Activated T-helper 9 cell treated with anti-CD3 and anti-CD28 coated beads, Interleukin-2, amount 50 U/mL, for 16 hours (primary cell): ENCODE measurements around the gene RWDD4.
"Not testable (repeated sequence)": the region's sequence is repeated elsewhere in the genome, so short reads cannot be mapped to it uniquely, and the experiment has no call there.

Source experiments
- DNase-seq: peaks from one replicate; pipeline ENCODE4 v3.0.0-alpha.2; 2020; ENCODE audit warnings: low read depth

The RWDD4 gene

GRCh38 chr4:183635741-183636140 is 23.2 kb downstream of the RWDD4 start:
- DNase-seq = no peak

DNA sequence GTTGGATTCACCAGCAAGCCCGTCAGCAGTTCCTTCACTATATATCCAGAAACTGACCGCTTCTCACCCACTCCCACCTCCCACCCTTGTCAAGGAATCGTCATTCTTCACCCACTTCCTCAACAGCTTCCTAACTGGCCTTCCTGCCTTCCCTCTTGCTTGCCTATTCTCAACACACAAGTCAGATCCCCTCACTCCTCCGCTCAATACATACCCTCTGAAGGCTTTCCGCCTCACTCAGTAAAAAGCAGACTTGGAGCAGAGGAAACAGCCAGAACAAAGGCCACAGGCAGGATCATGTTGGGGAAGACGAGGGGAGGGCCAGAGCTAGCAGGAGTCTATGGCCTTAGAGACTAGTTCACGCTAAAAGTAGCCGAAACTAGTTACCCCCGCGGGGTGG is 23.7 kb downstream of the RWDD4 start:
- DNase-seq = no peak

- DNase-seq = no peak
Measured at GRCh38 chr4:183633476-183634400, 25.2 kb downstream of the RWDD4 start.

GRCh38 chr4:183632689-183633088 is 26.3 kb downstream of the RWDD4 start:
- no peak for DNase-seq

GRCh38 chr4:183631577-183632198 is 27.3 kb downstream of the RWDD4 start:
- DNase-seq = no peak

GRCh38 chr4:183627979-183628588 is 30.9 kb downstream of the RWDD4 start:
- no peak for DNase-seq

DNA sequence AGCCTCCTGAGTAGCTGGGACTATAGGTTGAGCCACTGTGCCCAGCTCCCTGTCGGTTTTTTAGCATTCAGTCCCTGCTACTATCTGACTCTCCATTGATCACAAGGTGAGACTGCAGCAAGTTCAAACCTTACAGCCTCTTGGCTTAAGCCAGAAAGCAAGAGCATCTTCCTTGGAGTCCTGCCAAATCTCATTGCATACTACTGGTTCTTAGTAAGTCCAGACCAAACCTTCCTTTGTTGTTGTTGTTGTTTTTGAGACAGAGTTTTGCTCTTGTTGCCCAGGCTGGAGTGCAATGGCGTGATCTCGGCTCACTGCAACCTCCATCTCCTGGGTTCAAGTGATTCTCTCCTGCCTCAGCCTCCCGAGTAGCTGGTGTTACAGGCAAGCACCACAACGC is 31.7 kb downstream of the RWDD4 start:
- not testable (repeated sequence) for DNase-seq

GRCh38 chr4:183626168-183626567 is 32.8 kb downstream of the RWDD4 start:
- no peak for DNase-seq

DNA sequence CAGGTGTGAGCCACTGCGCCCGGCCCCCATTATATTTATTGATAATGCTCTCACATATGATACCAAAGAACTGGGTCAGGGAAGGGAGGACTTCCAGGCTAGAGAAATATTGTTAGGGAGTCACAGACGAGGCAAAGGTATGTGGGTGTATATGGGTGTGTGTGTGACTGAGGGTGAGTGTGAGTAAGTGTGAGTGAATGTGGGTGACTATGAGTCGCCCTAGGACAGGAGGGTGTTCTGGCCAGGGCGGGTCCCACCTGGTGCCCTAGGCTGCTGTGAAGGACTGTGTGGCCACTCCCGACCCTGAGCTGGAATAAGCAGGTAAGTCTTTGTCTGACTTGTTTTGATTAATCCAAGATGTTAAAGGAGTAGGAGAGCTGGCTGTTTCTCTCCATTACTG is 34.4 kb downstream of the RWDD4 start:
- no peak for DNase-seq

GRCh38 chr4:183621875-183622274 is 37.1 kb downstream of the RWDD4 start:
- DNase-seq = no peak

- DNase-seq = no peak
Measured at GRCh38 chr4:183620421-183620820, 38.6 kb downstream of the RWDD4 start.

- no peak for DNase-seq
Measured at GRCh38 chr4:183618681-183619080, 40.3 kb downstream of the RWDD4 start.

DNA sequence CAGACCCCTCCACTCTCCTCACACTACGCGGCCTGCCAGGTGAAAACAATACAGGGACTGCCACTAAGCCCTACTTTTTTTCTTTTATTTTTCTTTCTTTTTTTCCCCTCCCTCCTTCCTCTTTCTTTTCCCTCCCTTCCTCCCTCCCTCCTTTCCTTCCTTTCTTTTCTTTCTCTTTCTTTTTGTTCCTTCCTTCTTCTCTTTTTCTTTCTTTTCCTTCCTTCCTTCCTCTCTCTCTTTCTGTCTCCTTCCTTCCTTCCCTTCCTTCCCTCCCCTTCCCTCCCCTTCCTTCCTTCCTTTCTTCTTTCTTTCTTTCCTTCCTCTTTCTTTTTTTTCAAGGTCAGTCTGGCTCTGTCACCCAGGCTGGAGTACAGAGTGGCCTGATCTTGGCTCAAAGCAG is 41.9 kb downstream of the RWDD4 start:
- DNase-seq = no peak

GRCh38 chr4:183612329-183613250 is 46.4 kb downstream of the RWDD4 start:
- DNase-seq = no peak

GRCh38 chr4:183611210-183611830 is 47.7 kb downstream of the RWDD4 start:
- no peak for DNase-seq

GRCh38 chr4:183610613-183611012 is 48.4 kb downstream of the RWDD4 start:
- no peak for DNase-seq

GRCh38 chr4:183610033-183610432 is 49.0 kb downstream of the RWDD4 start:
- DNase-seq = no peak

GRCh38 chr4:183609151-183609550 is 49.8 kb downstream of the RWDD4 start:
- no peak for DNase-seq

DNA sequence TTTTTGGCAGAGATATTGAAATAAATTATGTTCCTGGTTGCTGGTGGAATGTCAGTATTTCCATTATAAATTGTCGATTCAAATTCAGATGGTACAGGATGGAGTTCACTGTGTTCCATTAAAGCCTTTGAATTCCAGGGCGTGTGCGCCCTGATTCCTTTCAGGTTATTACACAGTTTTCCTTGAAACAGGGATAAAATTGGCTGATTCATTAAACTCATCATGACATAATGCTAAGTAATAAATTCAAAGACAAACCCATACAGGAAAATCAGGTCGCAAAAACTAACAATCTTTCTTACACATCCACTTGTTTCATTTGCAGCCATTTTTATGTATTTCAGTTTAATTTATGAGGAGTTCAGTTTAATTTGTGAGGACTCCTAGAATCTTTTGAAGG is 51.1 kb downstream of the RWDD4 start:
- DNase-seq = no peak

DNA sequence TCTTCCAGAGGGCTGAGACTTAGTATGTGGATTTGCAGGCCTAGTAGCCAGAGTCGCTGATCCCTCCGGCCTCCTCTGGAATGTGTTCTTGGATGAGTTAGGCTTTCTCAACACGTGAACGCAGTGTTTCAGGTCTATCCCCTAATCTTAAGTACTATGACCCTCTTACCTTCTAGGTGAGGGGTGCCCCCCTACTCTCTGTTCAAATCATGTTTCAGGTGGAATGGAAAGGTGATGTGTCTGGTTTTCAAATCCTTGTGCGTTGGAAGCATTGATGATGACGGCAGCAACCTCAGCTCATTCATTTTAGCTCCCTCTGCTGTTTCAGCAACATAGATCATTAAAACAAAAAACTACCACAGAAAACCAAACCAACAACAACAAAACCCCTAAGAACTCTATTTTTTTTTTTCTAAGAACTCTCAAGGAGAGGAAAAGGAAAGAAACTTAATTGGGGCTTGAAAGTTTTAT is 56.4 kb downstream of the RWDD4 start:
- DNase-seq = no peak

DNA sequence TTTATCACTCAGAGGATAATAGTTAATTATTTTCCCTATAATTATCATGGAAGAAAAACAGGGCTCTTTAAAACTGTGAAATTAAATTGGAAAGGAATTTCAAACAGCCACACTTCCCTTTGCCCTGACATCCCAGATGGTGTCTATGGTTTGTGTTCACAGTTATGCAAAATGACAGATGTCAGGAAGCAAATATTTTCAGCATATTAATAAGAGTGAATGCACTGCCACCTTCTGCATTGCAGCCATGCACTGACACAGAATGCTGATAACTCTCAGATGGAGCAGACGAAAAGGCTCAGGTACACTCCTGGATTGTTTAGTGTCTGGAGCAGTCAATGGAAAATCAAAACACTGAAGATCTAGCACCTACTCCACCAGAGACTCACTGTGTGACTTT is 57.6 kb downstream of the RWDD4 start:
- DNase-seq = no peak
